Osteoblast (primary cell): ENCODE measurements around the gene LRRC47. TPM values are rescaled to one million over a fixed set of nuclear protein-coding genes. Genes with fewer than 3 reads are reported as not detected.

ENCODE experiments used
- DNase-seq: peaks from one replicate; pipeline ENCODE4 v3.0.0; 2011; ENCODE audit warnings: low spot score, mixed read lengths; ENCODE audit not compliant: insufficient read length; ENCODE audit errors: missing footprints
- H2AFZ ChIP-seq: 2 replicates; pipeline ENCODE4 v1.6.0; 2011; ENCODE audit warnings: mild to moderate bottlenecking, low read length
- H3K27ac ChIP-seq: 2 replicates; pipeline ENCODE4 v1.5.1; 2011; ENCODE audit warnings: mild to moderate bottlenecking, low read depth, low read length, moderate library complexity
- H3K27me3 ChIP-seq: 2 replicates; pipeline ENCODE4 v1.6.0; 2012; ENCODE audit warnings: mild to moderate bottlenecking, control low read depth, inconsistent platforms, low read length, moderate library complexity; ENCODE audit not compliant: insufficient read depth
- H3K36me3 ChIP-seq: 2 replicates; pipeline ENCODE4 v1.5.1; 2011; ENCODE audit warnings: mild to moderate bottlenecking, low read length, control low read depth, moderate library complexity; ENCODE audit not compliant: insufficient read depth
- H3K4me1 ChIP-seq: 2 replicates; pipeline ENCODE4 v1.5.1; 2011; ENCODE audit warnings: mild to moderate bottlenecking, low read length, control low read depth, moderate library complexity; ENCODE audit not compliant: insufficient read depth
- H3K4me2 ChIP-seq: 2 replicates; pipeline ENCODE4 v1.6.0; 2011; ENCODE audit warnings: mild to moderate bottlenecking, low read length; ENCODE audit not compliant: insufficient read depth
- H3K4me3 ChIP-seq: fragments of 200-600 bp; sonication (generic); 3 replicates; pipeline ENCODE4 v1.5.1; 2012; ENCODE audit warnings: mild to moderate bottlenecking, low read length, inconsistent platforms; ENCODE audit not compliant: insufficient read depth
- H3K79me2 ChIP-seq: 2 replicates; pipeline ENCODE4 v1.6.0; 2012; ENCODE audit warnings: mild to moderate bottlenecking, low read length, control low read depth, inconsistent platforms; ENCODE audit not compliant: insufficient read depth
- H3K9me3 ChIP-seq: 2 replicates; pipeline ENCODE4 v1.5.1; 2011; ENCODE audit warnings: low read depth, low read length, control low read depth
- H4K20me1 ChIP-seq: 2 replicates; pipeline ENCODE4 v1.6.0; 2012; ENCODE audit warnings: mild to moderate bottlenecking, low read length, control low read depth; ENCODE audit not compliant: insufficient read depth
- total RNA-seq: library from RNA; depleted of rRNA; stranded (reverse); fragments of >200 nt; gene quantifications from 2 replicates; pipeline ENCODE4 v1.2.3, GENCODE V29; 2012
- TF ChIP-seq, protein P1 (sequence below): IDR thresholded peaks from 2 replicates; pipeline ENCODE4 v1.5.1; 2011; ENCODE audit warnings: mild to moderate bottlenecking, low read depth, low read length, moderate library complexity; ENCODE audit errors: extremely low read depth

The LRRC47 gene
- total RNA-seq, 1 donor, result 30.0 TPM

DNA sequence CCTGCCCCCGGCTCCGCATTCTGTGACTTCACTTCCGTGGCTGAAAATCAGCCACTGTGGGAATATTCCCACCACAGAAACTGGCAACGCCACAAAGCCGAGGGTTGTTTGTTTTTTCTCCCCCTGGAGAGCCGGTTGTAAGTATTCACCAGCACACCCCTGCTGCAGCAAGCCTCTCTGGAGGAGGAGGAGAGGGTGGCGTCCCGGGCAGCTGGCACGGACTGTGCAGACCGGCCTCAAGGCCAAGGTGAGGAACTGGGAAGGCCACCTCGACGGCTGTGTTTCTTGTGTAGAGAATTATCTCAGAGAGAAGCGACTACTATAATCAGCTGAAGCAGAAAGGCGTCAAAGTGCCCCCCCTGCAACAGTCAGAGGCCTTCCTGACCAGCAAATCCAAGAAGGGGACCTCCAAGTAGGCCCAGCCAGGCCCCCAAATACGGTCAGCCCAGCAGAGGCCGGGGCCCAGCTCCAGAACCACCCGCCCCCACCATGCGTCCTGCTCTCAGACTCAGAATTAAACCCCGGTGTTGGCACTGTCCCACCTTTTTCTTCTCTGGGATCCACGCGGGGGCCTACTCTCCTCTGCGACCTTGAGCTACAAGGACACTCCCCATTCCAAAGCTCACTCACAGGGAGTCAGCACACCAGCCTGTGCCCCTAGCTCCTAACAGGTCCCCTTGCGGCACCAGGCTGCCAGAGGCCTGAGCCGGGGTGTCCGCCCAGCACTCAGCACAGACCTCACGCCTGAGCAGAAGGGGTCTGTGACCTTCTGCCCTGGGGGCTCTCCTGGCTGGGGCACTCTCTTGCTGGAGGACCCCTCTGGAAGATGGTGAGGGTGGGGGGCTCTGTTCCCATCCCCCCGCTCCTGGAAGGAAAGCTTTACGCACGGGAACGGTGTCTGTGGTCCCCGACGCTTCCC, 24.9 kb downstream of the LRRC47 start:
- peak overlapping the region; percentile 68 for H3K4me2 ChIP-seq
- H3K9me3 ChIP-seq, result no peaks in the 10 kb centered on the region
- no peaks in the 10 kb centered on the region for H4K20me1 ChIP-seq
- DNase-seq, result peak; percentile 90
- TF ChIP-seq, protein P1, sequence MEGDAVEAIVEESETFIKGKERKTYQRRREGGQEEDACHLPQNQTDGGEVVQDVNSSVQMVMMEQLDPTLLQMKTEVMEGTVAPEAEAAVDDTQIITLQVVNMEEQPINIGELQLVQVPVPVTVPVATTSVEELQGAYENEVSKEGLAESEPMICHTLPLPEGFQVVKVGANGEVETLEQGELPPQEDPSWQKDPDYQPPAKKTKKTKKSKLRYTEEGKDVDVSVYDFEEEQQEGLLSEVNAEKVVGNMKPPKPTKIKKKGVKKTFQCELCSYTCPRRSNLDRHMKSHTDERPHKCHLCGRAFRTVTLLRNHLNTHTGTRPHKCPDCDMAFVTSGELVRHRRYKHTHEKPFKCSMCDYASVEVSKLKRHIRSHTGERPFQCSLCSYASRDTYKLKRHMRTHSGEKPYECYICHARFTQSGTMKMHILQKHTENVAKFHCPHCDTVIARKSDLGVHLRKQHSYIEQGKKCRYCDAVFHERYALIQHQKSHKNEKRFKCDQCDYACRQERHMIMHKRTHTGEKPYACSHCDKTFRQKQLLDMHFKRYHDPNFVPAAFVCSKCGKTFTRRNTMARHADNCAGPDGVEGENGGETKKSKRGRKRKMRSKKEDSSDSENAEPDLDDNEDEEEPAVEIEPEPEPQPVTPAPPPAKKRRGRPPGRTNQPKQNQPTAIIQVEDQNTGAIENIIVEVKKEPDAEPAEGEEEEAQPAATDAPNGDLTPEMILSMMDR, result no peak
- H3K79me2 ChIP-seq, result no peaks in the 10 kb centered on the region
- no peak overlapping the region for H2AFZ ChIP-seq
- H3K4me3 ChIP-seq, result no peak overlapping the region
- peaks cover 15% of the 10 kb centered on the region for H3K27me3 ChIP-seq
- no peaks in the 10 kb centered on the region for H3K36me3 ChIP-seq
- peaks cover 15% of the 10 kb centered on the region for H3K4me1 ChIP-seq
- H3K27ac ChIP-seq, result no peak overlapping the region

DNA sequence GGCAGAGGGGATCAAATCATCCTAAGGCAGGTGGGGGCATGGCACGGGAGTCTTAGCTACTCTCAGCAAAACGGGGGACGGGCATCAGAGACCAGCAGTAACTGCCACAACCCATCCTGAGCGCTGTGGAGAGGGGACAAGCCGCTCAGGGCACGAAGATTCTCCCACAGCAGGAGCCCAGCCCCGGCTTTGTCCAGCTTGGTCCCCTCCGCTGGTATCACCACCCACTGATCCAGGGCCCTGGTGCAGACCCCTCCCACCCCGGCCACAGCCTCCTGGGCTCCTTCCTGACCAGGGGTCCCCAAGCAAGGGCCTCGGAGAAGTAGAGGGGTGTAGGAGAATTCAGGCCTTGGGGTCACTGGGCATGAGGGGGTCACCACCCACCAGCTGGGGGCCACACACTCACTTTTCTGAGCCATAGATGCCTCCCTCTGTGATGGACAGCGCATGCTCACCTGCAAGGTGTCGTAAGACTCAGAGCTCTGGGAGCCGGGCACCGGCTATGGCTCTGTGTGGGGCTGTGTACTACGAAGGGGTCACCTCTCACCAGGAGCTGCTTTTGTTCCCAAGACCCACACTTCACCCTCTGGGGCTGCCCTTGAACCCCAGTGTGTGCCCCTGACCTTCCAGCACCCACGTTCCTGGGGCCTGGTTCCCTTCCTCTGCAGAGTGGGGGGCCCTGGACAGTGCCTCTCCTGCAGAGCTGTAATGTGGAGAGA, 26.1 kb downstream of the LRRC47 start:
- DNase-seq, result peak; percentile 79
- TF ChIP-seq, protein P1, result no peak

GRCh38 chr1:3768811-3769390, 27.4 kb downstream of the LRRC47 start:
- DNase-seq, result peak; percentile 68
- H3K27ac ChIP-seq, result no peak overlapping the region
- H2AFZ ChIP-seq, result no peak overlapping the region
- no peaks in the 10 kb centered on the region for H4K20me1 ChIP-seq
- H3K36me3 ChIP-seq, result no peaks in the 10 kb centered on the region
- H3K9me3 ChIP-seq, result no peaks in the 10 kb centered on the region
- no peak overlapping the region for H3K4me3 ChIP-seq
- peaks cover 5% of the 10 kb centered on the region for H3K4me1 ChIP-seq
- H3K79me2 ChIP-seq, result no peaks in the 10 kb centered on the region
- no peak overlapping the region for H3K4me2 ChIP-seq
- peaks cover 22% of the 10 kb centered on the region for H3K27me3 ChIP-seq
- TF ChIP-seq, protein P1, result no peak

More for the DNA sequence above, 26.1 kb downstream of the LRRC47 start:
- Histone ChIP-seq H3K4me3 (no peak overlapping the region), H3K27me3 (peaks cover 22% of the 10 kb centered on the region), H3K79me2 (no peaks in the 10 kb centered on the region), H3K4me2 (no peak overlapping the region), H2AFZ (no peak overlapping the region), H3K27ac (no peak overlapping the region), H3K9me3 (no peaks in the 10 kb centered on the region), H3K36me3 (no peaks in the 10 kb centered on the region), H3K4me1 (peaks cover 8% of the 10 kb centered on the region), H4K20me1 (no peaks in the 10 kb centered on the region)
